ENCODE data around the gene CFAP97. TPM values are rescaled to one million over a fixed set of nuclear protein-coding genes. Genes with fewer than 3 reads are reported as not detected.

CFAP97 gene
- total RNA-seq, 1 donor: 77.1 TPM

- no peak overlapping the region for H3K4me2 ChIP-seq (ENCODE audit: insufficient read depth, low read length)
- H3K36me3 ChIP-seq (ENCODE audit: insufficient read depth, low read length): no peaks in the 10 kb centered on the region
- H4K20me1 ChIP-seq (ENCODE audit: insufficient read depth, low read length): no peaks in the 10 kb centered on the region
- H3K4me1 ChIP-seq (ENCODE audit: insufficient read depth, low read length): peaks cover 18% of the 10 kb centered on the region
- H3K27me3 ChIP-seq (ENCODE audit: insufficient read depth, low read length): no peaks in the 10 kb centered on the region
- TF ChIP-seq CTCF (IDR thresholded peaks at IDR 0.05; ENCODE audit: extremely low read depth, low read depth, low read length): no peak
- peak; percentile 63 for DNase-seq (ENCODE audit: insufficient read length, low spot score, missing footprints)
- no peak overlapping the region for H3K27ac ChIP-seq (ENCODE audit: low read depth, low read length)
- H3K79me2 ChIP-seq (ENCODE audit: insufficient read depth, low read length): no peaks in the 10 kb centered on the region
- no peak overlapping the region for H2AFZ ChIP-seq (ENCODE audit: low read length)
- no peaks in the 10 kb centered on the region for H3K9me3 ChIP-seq (ENCODE audit: low read depth, low read length)
- no peak overlapping the region for H3K4me3 ChIP-seq (ENCODE audit: insufficient read depth, low read length)
Observed at GRCh38 chr4:185115827-185116232, 88.0 kb downstream of the CFAP97 start.

- no peak for DNase-seq (ENCODE audit: insufficient read length, low spot score, missing footprints)
Observed at GRCh38 chr4:185113340-185113739, 90.5 kb downstream of the CFAP97 start.

GRCh38 chr4:185112104-185112503, 91.7 kb downstream of the CFAP97 start:
- Histone ChIP-seq H3K27me3 (ENCODE audit: insufficient read depth, low read length) (no peaks in the 10 kb centered on the region), H2AFZ (ENCODE audit: low read length) (no peak overlapping the region), H3K4me2 (ENCODE audit: insufficient read depth, low read length) (peak overlapping the region; percentile 11), H4K20me1 (ENCODE audit: insufficient read depth, low read length) (no peaks in the 10 kb centered on the region), H3K79me2 (ENCODE audit: insufficient read depth, low read length) (no peaks in the 10 kb centered on the region), H3K9me3 (ENCODE audit: low read depth, low read length) (no peaks in the 10 kb centered on the region), H3K36me3 (ENCODE audit: insufficient read depth, low read length) (no peaks in the 10 kb centered on the region), H3K27ac (ENCODE audit: low read depth, low read length) (no peak overlapping the region), H3K4me3 (ENCODE audit: insufficient read depth, low read length) (no peak overlapping the region), H3K4me1 (ENCODE audit: insufficient read depth, low read length) (peaks cover 18% of the 10 kb centered on the region)
- no peak for TF ChIP-seq CTCF (IDR thresholded peaks at IDR 0.05; ENCODE audit: extremely low read depth, low read depth, low read length)
- DNase-seq (ENCODE audit: insufficient read length, low spot score, missing footprints): peak; percentile 97

More at GRCh38 chr4:185113340-185113739, 90.5 kb downstream of the CFAP97 start:
- Histone ChIP-seq H3K9me3 (ENCODE audit: low read depth, low read length) (no peaks in the 10 kb centered on the region), H3K4me2 (ENCODE audit: insufficient read depth, low read length) (no peak overlapping the region), H3K79me2 (ENCODE audit: insufficient read depth, low read length) (no peaks in the 10 kb centered on the region), H3K36me3 (ENCODE audit: insufficient read depth, low read length) (no peaks in the 10 kb centered on the region), H3K27ac (ENCODE audit: low read depth, low read length) (no peak overlapping the region), H3K27me3 (ENCODE audit: insufficient read depth, low read length) (no peaks in the 10 kb centered on the region), H3K4me3 (ENCODE audit: insufficient read depth, low read length) (no peak overlapping the region), H4K20me1 (ENCODE audit: insufficient read depth, low read length) (no peaks in the 10 kb centered on the region), H3K4me1 (ENCODE audit: insufficient read depth, low read length) (peaks cover 18% of the 10 kb centered on the region), H2AFZ (ENCODE audit: low read length) (no peak overlapping the region)
- no peak for TF ChIP-seq CTCF (IDR thresholded peaks at IDR 0.05; ENCODE audit: extremely low read depth, low read depth, low read length)

GRCh38 chr4:185110375-185110823, 93.4 kb downstream of the CFAP97 start:
- no peak for DNase-seq (ENCODE audit: insufficient read length, low spot score, missing footprints)
- H3K4me1 ChIP-seq (ENCODE audit: insufficient read depth, low read length): peaks cover 18% of the 10 kb centered on the region
- H3K4me3 ChIP-seq (ENCODE audit: insufficient read depth, low read length): no peak overlapping the region
- no peak overlapping the region for H3K4me2 ChIP-seq (ENCODE audit: insufficient read depth, low read length)
- H3K9me3 ChIP-seq (ENCODE audit: low read depth, low read length): no peaks in the 10 kb centered on the region
- TF ChIP-seq CTCF (IDR thresholded peaks at IDR 0.05; ENCODE audit: extremely low read depth, low read depth, low read length): no peak
- H3K27me3 ChIP-seq (ENCODE audit: insufficient read depth, low read length): no peaks in the 10 kb centered on the region
- H2AFZ ChIP-seq (ENCODE audit: low read length): no peak overlapping the region
- no peaks in the 10 kb centered on the region for H4K20me1 ChIP-seq (ENCODE audit: insufficient read depth, low read length)
- no peaks in the 10 kb centered on the region for H3K79me2 ChIP-seq (ENCODE audit: insufficient read depth, low read length)
- H3K36me3 ChIP-seq (ENCODE audit: insufficient read depth, low read length): no peaks in the 10 kb centered on the region
- no peak overlapping the region for H3K27ac ChIP-seq (ENCODE audit: low read depth, low read length)
